Measurements from ENCODE around the gene DNAAF2.
"Not testable (repeated sequence)": the region's sequence is repeated elsewhere in the genome, so short reads cannot be mapped to it uniquely, and the experiment has no call there.

Gene DNAAF2

GRCh38 chr14:49670475-49670874 lies 35.4 kb upstream of the DNAAF2 start:
- no peak for TF ChIP-seq CTCF (conservative IDR thresholded peaks at IDR 0.05; ENCODE audit: low read depth, low read length)
- Histone ChIP-seq H4K20me1 (ENCODE audit: insufficient read depth) (no peaks in the 10 kb centered on the region), H3K36me3 (ENCODE audit: insufficient read depth) (no peaks in the 10 kb centered on the region), H3K4me3 (IDR thresholded peaks at IDR 0.05; ENCODE audit: insufficient read depth, low read depth, low read length) (no peak overlapping the region), H3K27ac (no peak overlapping the region), H3K9ac (no peak overlapping the region), H3K79me2 (ENCODE audit: insufficient read depth, low read depth) (no peaks in the 10 kb centered on the region), H3K4me2 (no peak overlapping the region), H3K4me1 (ENCODE audit: low read depth, poor library complexity, severe bottlenecking) (no peaks in the 10 kb centered on the region), H2AFZ (ENCODE audit: low read depth) (no peak overlapping the region), H3K27me3 (ENCODE audit: insufficient read depth, low read depth) (no peaks in the 10 kb centered on the region)

- Histone ChIP-seq H3K4me2 (no peak overlapping the region), H3K36me3 (ENCODE audit: insufficient read depth) (no peaks in the 10 kb centered on the region), H2AFZ (ENCODE audit: low read depth) (no peak overlapping the region), H3K4me3 (IDR thresholded peaks at IDR 0.05; ENCODE audit: insufficient read depth, low read depth, low read length) (no peak overlapping the region), H3K9ac (no peak overlapping the region), H3K27me3 (ENCODE audit: insufficient read depth, low read depth) (no peaks in the 10 kb centered on the region), H3K79me2 (ENCODE audit: insufficient read depth, low read depth) (no peaks in the 10 kb centered on the region), H4K20me1 (ENCODE audit: insufficient read depth) (no peaks in the 10 kb centered on the region), H3K27ac (no peak overlapping the region), H3K4me1 (ENCODE audit: low read depth, poor library complexity, severe bottlenecking) (no peaks in the 10 kb centered on the region)
- no peak for TF ChIP-seq CTCF (conservative IDR thresholded peaks at IDR 0.05; ENCODE audit: low read depth, low read length)
Observed at GRCh38 chr14:49659526-49660455, 24.7 kb upstream of the DNAAF2 start.

- not testable (repeated sequence) for H3K4me1 ChIP-seq (ENCODE audit: low read depth, poor library complexity, severe bottlenecking); H4K20me1 ChIP-seq (ENCODE audit: insufficient read depth); H3K36me3 ChIP-seq (ENCODE audit: insufficient read depth); H3K27me3 ChIP-seq (ENCODE audit: insufficient read depth, low read depth); H3K4me2 ChIP-seq; H3K79me2 ChIP-seq (ENCODE audit: insufficient read depth, low read depth); H2AFZ ChIP-seq (ENCODE audit: low read depth); H3K27ac ChIP-seq; H3K4me3 ChIP-seq (IDR thresholded peaks at IDR 0.05; ENCODE audit: insufficient read depth, low read depth, low read length); H3K9ac ChIP-seq
Observed at GRCh38 chr14:49657500-49657899, 22.5 kb upstream of the DNAAF2 start.

- Histone ChIP-seq H3K27me3 (ENCODE audit: insufficient read depth, low read depth) (no peaks in the 10 kb centered on the region), H3K4me2 (no peak overlapping the region), H3K4me1 (ENCODE audit: low read depth, poor library complexity, severe bottlenecking) (no peaks in the 10 kb centered on the region), H3K4me3 (IDR thresholded peaks at IDR 0.05; ENCODE audit: insufficient read depth, low read depth, low read length) (no peak overlapping the region), H4K20me1 (ENCODE audit: insufficient read depth) (no peaks in the 10 kb centered on the region), H3K27ac (no peak overlapping the region), H3K9ac (no peak overlapping the region), H2AFZ (ENCODE audit: low read depth) (no peak overlapping the region), H3K79me2 (ENCODE audit: insufficient read depth, low read depth) (no peaks in the 10 kb centered on the region), H3K36me3 (ENCODE audit: insufficient read depth) (no peaks in the 10 kb centered on the region)
- TF ChIP-seq CTCF (conservative IDR thresholded peaks at IDR 0.05; ENCODE audit: low read depth, low read length), result no peak
Observed at GRCh38 chr14:49654511-49654910, 19.5 kb upstream of the DNAAF2 start.

GRCh38 chr14:49653508-49653907 lies 18.5 kb upstream of the DNAAF2 start:
- Histone ChIP-seq H3K36me3 (ENCODE audit: insufficient read depth) (no peaks in the 10 kb centered on the region), H3K27ac (no peak overlapping the region), H3K9ac (no peak overlapping the region)

More at GRCh38 chr14:49653508-49653907, 18.5 kb upstream of the DNAAF2 start:
- Histone ChIP-seq H3K4me1 (ENCODE audit: low read depth, poor library complexity, severe bottlenecking) (no peaks in the 10 kb centered on the region), H3K4me2 (no peak overlapping the region), H3K27me3 (ENCODE audit: insufficient read depth, low read depth) (no peaks in the 10 kb centered on the region), H3K4me3 (IDR thresholded peaks at IDR 0.05; ENCODE audit: insufficient read depth, low read depth, low read length) (no peak overlapping the region), H3K79me2 (ENCODE audit: insufficient read depth, low read depth) (no peaks in the 10 kb centered on the region), H4K20me1 (ENCODE audit: insufficient read depth) (no peaks in the 10 kb centered on the region), H2AFZ (ENCODE audit: low read depth) (no peak overlapping the region)
- no peak for TF ChIP-seq CTCF (conservative IDR thresholded peaks at IDR 0.05; ENCODE audit: low read depth, low read length)
